GM13976 (cell line): ENCODE data around the gene GPHA2.

Experiments
- DNase-seq: peaks from one replicate; pipeline ENCODE4 v3.0.0; 2012; ENCODE audit warnings: low spot score
- CTCF ChIP-seq: IDR thresholded peaks from 2 replicates; pipeline ENCODE4 v1.5.1; 2012; ENCODE audit warnings: borderline replicate concordance, mild to moderate bottlenecking; ENCODE audit not compliant: insufficient read depth; ENCODE audit errors: extremely low read depth, missing control alignments, control extremely low read depth
- in situ Hi-C: fragments of 300-500 bp; cut with MboI; formaldehyde crosslinking; loops from one replicate; pipeline ENCODE4 v1.12.0; 2022; ENCODE audit warnings: low sequenced_read_pairs, mixed read lengths, inconsistent platforms; ENCODE audit not compliant: unreplicated experiment

Gene GPHA2

DNA sequence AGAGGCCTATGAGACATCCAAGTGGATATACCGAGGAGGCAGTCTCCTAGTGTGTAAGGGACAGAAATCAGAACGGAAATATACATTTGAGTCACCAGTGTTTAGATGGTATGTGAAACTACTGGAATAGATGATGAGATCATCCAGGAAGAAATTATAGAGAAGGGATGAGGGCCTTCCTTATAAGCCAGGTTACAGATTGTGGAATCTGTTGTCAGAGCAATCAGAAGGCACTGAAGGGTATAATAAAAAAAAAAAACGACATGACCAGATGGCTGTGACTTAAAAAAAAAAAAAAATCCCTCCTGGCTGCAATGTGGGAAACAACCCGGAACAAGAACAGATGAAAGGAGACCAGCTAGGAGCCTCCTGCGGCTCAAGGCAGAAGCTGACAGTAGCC, 33.5 kb upstream of the GPHA2 start:
- TF ChIP-seq CTCF: no peak
- DNase-seq: no peak
- in situ Hi-C loops: no loop called here

DNA sequence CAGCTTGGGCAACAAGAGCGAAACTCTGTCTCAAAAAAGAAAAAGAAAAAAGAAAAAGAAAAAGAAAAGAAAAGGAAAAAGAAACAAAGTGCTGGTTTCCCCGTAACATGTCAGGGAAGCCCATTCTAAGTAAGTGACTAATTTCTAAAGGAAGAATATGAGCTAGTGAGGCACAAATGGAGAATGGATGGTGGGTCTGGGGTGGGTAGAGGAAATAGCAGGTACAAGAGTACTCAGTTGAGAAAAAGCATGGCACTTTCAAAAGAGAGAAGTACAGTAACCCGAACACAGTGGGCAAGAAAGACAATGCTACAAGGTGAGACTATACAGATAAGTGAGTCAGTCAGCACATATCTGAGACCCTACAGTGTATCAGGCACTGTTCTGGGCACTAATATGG, 31.7 kb upstream of the GPHA2 start:
- in situ Hi-C loops: no loop called here
- DNase-seq: no peak
- no peak for TF ChIP-seq CTCF

- no peak for DNase-seq
- in situ Hi-C loops: no loop called here
- no peak for TF ChIP-seq CTCF
Measured at GRCh38 chr11:64963072-64963631, 27.5 kb upstream of the GPHA2 start.

DNA sequence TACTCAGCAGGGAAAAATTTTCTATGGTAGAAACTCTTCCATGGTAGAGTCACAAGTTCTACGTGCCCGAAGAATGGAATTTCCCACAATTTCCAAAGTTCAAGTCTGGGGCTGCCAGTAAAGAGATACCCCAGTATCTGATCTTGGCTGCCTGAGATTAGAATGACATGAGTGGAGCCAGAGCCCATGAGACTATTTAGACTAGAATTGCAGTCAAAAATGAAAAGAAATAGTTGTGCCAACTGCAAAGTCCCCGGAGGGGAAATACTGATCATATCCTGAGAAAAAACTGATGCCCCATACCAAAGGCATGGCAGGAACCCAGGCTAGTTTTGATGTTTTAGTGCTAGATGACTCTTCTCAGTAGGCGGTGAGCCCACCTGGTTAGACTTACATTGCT, 25.0 kb upstream of the GPHA2 start:
- no peak for TF ChIP-seq CTCF
- no peak for DNase-seq
- in situ Hi-C loops: no loop called here

DNA sequence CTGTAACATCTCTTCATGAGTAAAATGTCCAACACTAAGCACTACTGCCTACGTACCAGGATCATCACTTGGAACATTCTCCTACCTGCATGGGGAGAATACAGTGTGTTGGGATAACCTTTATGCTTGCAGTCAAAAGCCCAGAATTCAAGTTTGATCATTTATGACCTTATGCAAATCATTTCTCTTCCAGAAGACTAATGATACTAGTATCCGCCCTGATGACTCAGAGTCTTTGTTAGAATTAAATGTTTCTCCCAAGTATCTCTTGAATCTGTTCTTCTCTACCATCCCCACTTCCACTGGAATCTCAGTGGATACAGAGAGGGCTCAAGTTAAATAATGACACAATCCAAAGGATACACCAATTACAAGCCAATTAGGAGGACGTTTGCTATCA, 23.8 kb upstream of the GPHA2 start:
- no peak for TF ChIP-seq CTCF
- DNase-seq: no peak
- in situ Hi-C loops: no loop called here

GRCh38 chr11:64954201-64954600, 18.5 kb upstream of the GPHA2 start:
- in situ Hi-C loops: no loop called here
- no peak for TF ChIP-seq CTCF

DNA sequence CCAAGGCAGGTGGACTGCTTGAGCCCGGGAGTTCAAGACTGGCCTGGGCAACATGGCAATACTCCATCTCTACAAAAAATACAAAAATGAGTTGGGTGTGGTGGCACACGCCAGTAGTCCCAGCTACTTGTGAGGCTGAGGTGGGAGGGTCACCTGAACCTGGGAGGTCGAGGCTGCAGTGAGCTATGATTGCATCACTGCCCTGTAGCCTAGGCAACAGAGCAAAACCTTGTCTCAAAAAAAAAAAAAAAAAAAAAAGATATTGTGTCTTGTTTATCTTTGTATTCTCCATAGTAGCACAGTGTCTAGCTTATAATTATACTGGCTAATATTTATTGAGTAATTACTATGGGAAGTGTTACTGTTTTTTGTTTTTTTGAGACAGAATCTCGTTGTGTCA, 15.8 kb upstream of the GPHA2 start:
- in situ Hi-C loops: no loop called here
- no peak for DNase-seq
- TF ChIP-seq CTCF: no peak

More at GRCh38 chr11:64954201-64954600, 18.5 kb upstream of the GPHA2 start:
- DNase-seq: no peak
